AG09319 (cell line): ENCODE measurements around the gene QRICH1.

Experiments used
- DNase-seq: peaks from one replicate; pipeline ENCODE4 v3.0.0-alpha.2; 2010; ENCODE audit warnings: low read depth; ENCODE audit errors: extremely low read depth
- CTCF ChIP-seq: IDR thresholded peaks from 2 replicates; pipeline ENCODE4 v1.5.1; 2011; ENCODE audit warnings: low read depth, mild to moderate bottlenecking, inconsistent platforms, low read length, moderate library complexity

QRICH1 gene

GRCh38 chr3:49058011-49058410 is 35.9 kb downstream of the QRICH1 start:
- TF ChIP-seq CTCF = no peak
- DNase-seq = no peak

GRCh38 chr3:49057268-49057667 is 36.6 kb downstream of the QRICH1 start:
- DNase-seq = no peak
- TF ChIP-seq CTCF = no peak

GRCh38 chr3:49054344-49054862 is 39.5 kb downstream of the QRICH1 start:
- no peak for TF ChIP-seq CTCF
- DNase-seq = no peak

GRCh38 chr3:49053543-49053942 is 40.3 kb downstream of the QRICH1 start:
- no peak for TF ChIP-seq CTCF
- DNase-seq = no peak

GRCh38 chr3:49035281-49035680 is 58.6 kb downstream of the QRICH1 start:
- no peak for TF ChIP-seq CTCF
- no peak for DNase-seq

GRCh38 chr3:49034650-49035049 is 59.2 kb downstream of the QRICH1 start:
- no peak for TF ChIP-seq CTCF
- no peak for DNase-seq

- TF ChIP-seq CTCF = no peak
- DNase-seq = no peak
Measured at GRCh38 chr3:49032646-49033304, 61.1 kb downstream of the QRICH1 start.
